ENCODE data around the gene NECAB3. TPM values are rescaled to one million over a fixed set of nuclear protein-coding genes. Genes with fewer than 3 reads are reported as not detected.

The NECAB3 gene
- total RNA-seq, 4 donors from 2014 or later: 30.6 to 71.9 (median 52.9) TPM

DNA sequence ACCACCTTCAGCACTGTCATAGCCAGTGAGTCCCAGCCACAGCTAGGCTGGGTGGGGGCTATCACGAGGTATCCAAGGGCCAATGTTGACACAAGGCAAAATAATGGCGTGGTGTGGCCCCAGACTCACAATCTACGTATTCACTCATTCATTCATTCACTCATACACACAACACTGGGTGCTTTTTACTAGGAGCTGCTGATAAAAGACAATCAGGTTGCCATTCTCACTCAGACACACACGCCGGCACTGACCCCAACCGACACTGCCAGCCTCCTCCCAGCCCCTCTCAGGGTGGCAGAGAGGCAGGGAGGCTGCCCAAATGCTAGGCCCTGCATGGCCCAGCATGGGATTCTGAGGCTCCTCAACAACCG, 13.6 kb downstream of the NECAB3 start:
- WGBS, 2 donors (ENCODE audit: low coverage in 1 of 2): 86 to 89% methylated on average over 3 to 4 of the region's 7 CpGs
- H3K4me1 ChIP-seq: peaks cover 0 to 29% (median 5%) of the 10 kb centered on the region in 3 donors
- no peaks in the 10 kb centered on the region for H3K27me3 ChIP-seq
- TF ChIP-seq POLR2AphosphoS5 (IDR thresholded peaks at IDR 0.05): no peak
- TF ChIP-seq EP300 (IDR thresholded peaks at IDR 0.05): no peak
- no peak for TF ChIP-seq POLR2A (IDR thresholded peaks at IDR 0.05)
- TF ChIP-seq, protein P1, sequence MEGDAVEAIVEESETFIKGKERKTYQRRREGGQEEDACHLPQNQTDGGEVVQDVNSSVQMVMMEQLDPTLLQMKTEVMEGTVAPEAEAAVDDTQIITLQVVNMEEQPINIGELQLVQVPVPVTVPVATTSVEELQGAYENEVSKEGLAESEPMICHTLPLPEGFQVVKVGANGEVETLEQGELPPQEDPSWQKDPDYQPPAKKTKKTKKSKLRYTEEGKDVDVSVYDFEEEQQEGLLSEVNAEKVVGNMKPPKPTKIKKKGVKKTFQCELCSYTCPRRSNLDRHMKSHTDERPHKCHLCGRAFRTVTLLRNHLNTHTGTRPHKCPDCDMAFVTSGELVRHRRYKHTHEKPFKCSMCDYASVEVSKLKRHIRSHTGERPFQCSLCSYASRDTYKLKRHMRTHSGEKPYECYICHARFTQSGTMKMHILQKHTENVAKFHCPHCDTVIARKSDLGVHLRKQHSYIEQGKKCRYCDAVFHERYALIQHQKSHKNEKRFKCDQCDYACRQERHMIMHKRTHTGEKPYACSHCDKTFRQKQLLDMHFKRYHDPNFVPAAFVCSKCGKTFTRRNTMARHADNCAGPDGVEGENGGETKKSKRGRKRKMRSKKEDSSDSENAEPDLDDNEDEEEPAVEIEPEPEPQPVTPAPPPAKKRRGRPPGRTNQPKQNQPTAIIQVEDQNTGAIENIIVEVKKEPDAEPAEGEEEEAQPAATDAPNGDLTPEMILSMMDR (IDR thresholded peaks at IDR 0.05): no peak
- H3K4me3 ChIP-seq: no peak overlapping the region
- no peaks in the 10 kb centered on the region for H3K9me3 ChIP-seq
- H3K36me3 ChIP-seq: peaks cover 0 to 49% of the 10 kb centered on the region in 2 donors
- no peak overlapping the region for H3K27ac ChIP-seq
- ATAC-seq: no peak

DNA sequence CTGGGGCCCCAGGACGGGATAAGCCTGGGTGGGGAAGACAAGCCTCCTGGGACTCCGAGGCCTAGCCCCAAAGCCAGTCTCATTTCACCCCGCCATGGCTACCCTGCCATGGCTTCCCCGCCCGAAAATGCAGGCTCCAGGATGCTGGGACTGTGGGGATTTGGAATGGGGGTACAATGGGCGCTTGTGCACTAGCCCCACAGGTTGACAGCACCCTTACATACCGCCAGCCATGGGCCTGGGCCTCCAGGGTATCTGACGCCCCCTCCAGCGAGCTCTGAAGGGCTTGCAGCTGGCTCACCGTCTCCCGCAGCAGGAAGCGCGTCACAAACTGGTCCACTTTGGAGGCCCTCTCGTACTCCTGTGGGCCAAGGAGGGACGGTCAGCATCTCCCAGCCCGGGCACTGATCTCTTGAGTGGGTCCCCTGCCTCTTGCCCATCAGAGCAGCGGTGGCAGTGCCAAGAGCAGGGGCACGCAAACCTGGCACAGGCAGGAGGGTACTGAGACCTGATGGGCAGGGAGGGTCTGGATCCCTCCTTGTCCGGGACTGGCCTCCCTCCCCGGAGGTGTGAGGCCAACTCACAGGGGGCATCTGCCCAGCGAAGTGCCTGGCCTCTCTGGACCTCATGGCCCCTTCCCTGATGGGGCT, 14.1 kb downstream of the NECAB3 start:
- Histone ChIP-seq H3K27ac (no peak overlapping the region), H3K27me3 (no peaks in the 10 kb centered on the region), H3K9me3 (no peaks in the 10 kb centered on the region), H3K36me3 (peaks cover 0 to 49% of the 10 kb centered on the region in 2 donors), H3K4me3 (no peak overlapping the region), H3K4me1 (peaks cover 0 to 26% (median 4%) of the 10 kb centered on the region in 3 donors)
- ATAC-seq: no peak
- WGBS, 2 donors (ENCODE audit: low coverage in 1 of 2): no CpG with 5 or more reads among the region's 21 CpGs
- TF ChIP-seq EP300 (IDR thresholded peaks at IDR 0.05) (no peak), POLR2A (IDR thresholded peaks at IDR 0.05) (no peak), POLR2AphosphoS5 (IDR thresholded peaks at IDR 0.05) (no peak)
- TF ChIP-seq, protein P1 (IDR thresholded peaks at IDR 0.05): no peak

DNA sequence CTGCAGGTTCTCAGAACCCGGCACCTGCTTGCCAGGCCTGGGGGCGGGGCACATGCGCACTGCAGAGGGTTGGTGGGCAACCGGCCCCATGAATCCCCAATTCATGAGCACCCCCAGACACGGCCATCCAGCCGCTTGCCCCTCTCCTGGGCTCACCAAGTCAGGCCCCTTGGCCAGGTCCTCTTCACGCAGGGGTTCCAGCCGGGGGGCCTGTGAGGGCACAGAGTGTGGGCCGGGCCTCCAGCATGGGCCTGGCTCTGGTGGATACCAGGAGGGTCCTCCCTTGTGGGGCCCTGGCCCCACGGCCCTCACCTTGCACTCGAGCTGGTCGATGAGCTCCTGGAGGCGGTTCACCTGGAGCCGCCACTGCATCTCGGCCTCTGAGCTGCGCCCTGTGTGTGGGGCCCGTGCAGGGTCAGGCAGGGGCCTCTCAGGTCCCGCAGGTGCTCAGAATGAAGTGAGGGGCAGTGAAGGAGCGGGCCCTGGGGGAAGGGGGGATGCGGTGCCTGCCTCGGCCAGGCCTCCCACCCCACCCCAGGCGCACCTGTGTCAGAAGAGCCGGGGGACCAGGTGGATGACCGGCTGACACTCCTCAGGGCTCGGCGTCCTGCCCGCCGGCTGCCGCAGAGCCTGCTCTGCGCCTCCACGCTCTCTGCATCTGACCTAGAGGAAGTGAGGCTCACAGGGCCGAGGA, 14.7 kb downstream of the NECAB3 start:
- Histone ChIP-seq H3K27ac (no peak overlapping the region), H3K4me3 (no peak overlapping the region), H3K27me3 (no peaks in the 10 kb centered on the region), H3K4me1 (peaks cover 0 to 22% (median 4%) of the 10 kb centered on the region in 3 donors), H3K9me3 (no peaks in the 10 kb centered on the region), H3K36me3 (peaks cover 0 to 49% of the 10 kb centered on the region in 2 donors)
- no CpG with 5 or more reads among the region's 32 CpGs for WGBS, 2 donors (ENCODE audit: low coverage in 1 of 2)
- TF ChIP-seq EP300 (IDR thresholded peaks at IDR 0.05) (no peak), POLR2A (IDR thresholded peaks at IDR 0.05) (no peak), POLR2AphosphoS5 (IDR thresholded peaks at IDR 0.05) (no peak)
- TF ChIP-seq, protein P1 (IDR thresholded peaks at IDR 0.05): no peak
- no peak for ATAC-seq

DNA sequence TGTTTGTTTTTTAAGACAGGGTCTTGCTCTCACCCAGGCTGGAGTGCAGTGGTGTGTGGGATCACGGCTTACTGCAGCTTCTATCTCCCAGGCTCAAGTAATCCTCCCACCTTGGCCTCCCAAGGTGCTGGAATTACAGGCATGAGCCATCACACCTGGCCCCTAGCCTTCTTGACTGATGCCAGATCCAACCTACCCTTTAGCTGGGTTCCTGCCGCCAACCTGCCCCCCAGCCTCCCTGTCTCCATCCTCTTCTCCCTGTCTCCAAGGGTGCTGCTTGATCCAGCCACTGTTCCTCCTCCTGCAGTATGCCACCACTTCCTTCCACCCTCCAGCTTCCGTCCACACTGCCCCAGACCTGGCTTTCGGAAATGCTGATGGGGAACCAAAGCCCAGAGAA, 15.3 kb downstream of the NECAB3 start:
- no peak overlapping the region for H3K27ac ChIP-seq
- H3K4me1 ChIP-seq: peaks cover 0 to 17% (median 1%) of the 10 kb centered on the region in 3 donors
- 100% methylated on average over 1 of the region's 4 CpGs; no CpG with 5 or more reads in 1 of the 2 donors for WGBS, 2 donors (ENCODE audit: low coverage in 1 of 2)
- no peak for ATAC-seq
- TF ChIP-seq EP300 (IDR thresholded peaks at IDR 0.05) (no peak), POLR2AphosphoS5 (IDR thresholded peaks at IDR 0.05) (no peak), POLR2A (IDR thresholded peaks at IDR 0.05) (no peak)
- TF ChIP-seq, protein P1 (IDR thresholded peaks at IDR 0.05): no peak
- H3K36me3 ChIP-seq: peaks cover 0 to 49% of the 10 kb centered on the region in 2 donors
- H3K27me3 ChIP-seq: no peaks in the 10 kb centered on the region
- no peak overlapping the region for H3K4me3 ChIP-seq
- no peaks in the 10 kb centered on the region for H3K9me3 ChIP-seq
